ENCODE data around the gene SPOCK2. TPM values are rescaled to one million over a fixed set of nuclear protein-coding genes. Genes with fewer than 3 reads are reported as not detected.
A peak's percentile ranks its signal among the peaks of the same experiment; 100 is the strongest.

The SPOCK2 gene
- total and polyA plus RNA-seq, 2 of the 13 experiments (the other 11 are each of a cell fraction or from before 2014, with no cell fraction given): 8.6 to 30.6 TPM

GRCh38 chr10:72098301-72098835 is 10.0 kb upstream of the SPOCK2 start (continued):
- peak; percentile 99 for TF ChIP-seq ZNF770 (CRISPR knock-in tag; IDR thresholded peaks at IDR 0.05)
- no peak for TF ChIP-seq SMC3 (IDR thresholded peaks at IDR 0.05; ENCODE audit: low read length)
- TF ChIP-seq ZNF251 (CRISPR knock-in tag; IDR thresholded peaks at IDR 0.05): no peak
- peak; percentile 65; the same call in 1 of the 2 replicates for TF ChIP-seq ZNF205 (CRISPR knock-in tag; IDR thresholded peaks at IDR 0.05)
- TF ChIP-seq ZNF782 (CRISPR knock-in tag; IDR thresholded peaks at IDR 0.05; ENCODE audit: borderline replicate concordance): no peak
- 0 out of 2 replicates have a peak, but pooled peaks have one; percentile 6 for TF ChIP-seq BRCA1 (CRISPR knock-in tag; IDR thresholded peaks at IDR 0.05)
- no peak for TF ChIP-seq GABPA (IDR thresholded peaks at IDR 0.05; ENCODE audit: low read depth, low read length)
- peak; percentile 54; the same call in 1 of the 2 replicates for TF ChIP-seq GABPA (CRISPR knock-in tag; IDR thresholded peaks at IDR 0.05; ENCODE audit: low read depth)
- no peak for TF ChIP-seq ZSCAN21 (CRISPR knock-in tag; IDR thresholded peaks at IDR 0.05; ENCODE audit: borderline replicate concordance)
- peak; percentile 81 for TF ChIP-seq IRF2 (CRISPR knock-in tag; IDR thresholded peaks at IDR 0.05)
- no peak for TF ChIP-seq ZNF224 (CRISPR knock-in tag; IDR thresholded peaks at IDR 0.05)
- peak; percentile 38; the same call in 1 of the 2 replicates for TF ChIP-seq MED13 (CRISPR knock-in tag; IDR thresholded peaks at IDR 0.05)
- TF ChIP-seq RAD51 (IDR thresholded peaks at IDR 0.05; ENCODE audit: borderline replicate concordance): no peak
- TF ChIP-seq HNF4A (CRISPR knock-in tag; IDR thresholded peaks at IDR 0.05): peak; percentile 94
- TF ChIP-seq RFX1 (IDR thresholded peaks at IDR 0.05): no peak
- peak; percentile 97 for TF ChIP-seq PITX1 (CRISPR knock-in tag; IDR thresholded peaks at IDR 0.05)
- 0 out of 2 replicates have a peak, but pooled peaks have one; percentile 60 for TF ChIP-seq NR1H2 (CRISPR knock-in tag; IDR thresholded peaks at IDR 0.05; ENCODE audit: borderline replicate concordance, low read depth)
- no peak for TF ChIP-seq NFYB (CRISPR knock-in tag; IDR thresholded peaks at IDR 0.05)
- TF ChIP-seq ZNF781 (CRISPR knock-in tag; IDR thresholded peaks at IDR 0.05; ENCODE audit: borderline replicate concordance, not compliant biosample characterization): no peak
- peak; percentile 74 for TF ChIP-seq ZMYM3 (CRISPR knock-in tag; IDR thresholded peaks at IDR 0.05)
- TF ChIP-seq NRL (CRISPR knock-in tag; IDR thresholded peaks at IDR 0.05; ENCODE audit: borderline replicate concordance): no peak
- no peak for TF ChIP-seq ZC3H13 (CRISPR knock-in tag; IDR thresholded peaks at IDR 0.05)
- TF ChIP-seq TRIM24 (CRISPR knock-in tag; IDR thresholded peaks at IDR 0.05): peak; percentile 26; the same call in 1 of the 2 replicates
- TF ChIP-seq ZFX (CRISPR knock-in tag; IDR thresholded peaks at IDR 0.05; ENCODE audit: low read depth): peak; percentile 50; the same call in 1 of the 2 replicates
- peak; percentile 94 for TF ChIP-seq CREM (IDR thresholded peaks at IDR 0.05)
- TF ChIP-seq CREM (CRISPR knock-in tag; IDR thresholded peaks at IDR 0.05): no peak
- TF ChIP-seq MAFG (CRISPR knock-in tag; IDR thresholded peaks at IDR 0.05): no peak
- TF ChIP-seq ZNF564 (CRISPR knock-in tag; IDR thresholded peaks at IDR 0.05): no peak
- TF ChIP-seq ETV5 (CRISPR knock-in tag; IDR thresholded peaks at IDR 0.05; ENCODE audit: borderline replicate concordance): peak; percentile 93; the same call in 1 of the 2 replicates
- 0 out of 2 replicates have a peak, but pooled peaks have one; percentile 17 for TF ChIP-seq RNF219 (CRISPR knock-in tag; IDR thresholded peaks at IDR 0.05)

All from HepG2 (cell line).